Kidney epithelial cell (primary cell): ENCODE measurements around the gene PTK7. TPM values are rescaled to one million over a fixed set of nuclear protein-coding genes. Genes with fewer than 3 reads are reported as not detected.

Experiments used
- DNase-seq: peaks from one replicate; pipeline ENCODE4 v3.0.0-alpha.2; 2010; ENCODE audit warnings: low read depth
- H3K27me3 ChIP-seq: 2 replicates; pipeline ENCODE4 v1.6.0; 2011; ENCODE audit warnings: low read length; ENCODE audit not compliant: control insufficient read depth, insufficient read depth
- H3K36me3 ChIP-seq: 2 replicates; pipeline ENCODE4 v1.5.1; 2011; ENCODE audit warnings: low read length; ENCODE audit not compliant: control insufficient read depth, insufficient read depth
- H3K4me3 ChIP-seq: 2 replicates; pipeline ENCODE4 v1.5.1; 2011; ENCODE audit warnings: low read depth, mild to moderate bottlenecking, control low read depth, low read length
- total RNA-seq: library from RNA; depleted of rRNA; stranded (reverse); fragments of >200 nt; gene quantifications from 2 replicates; pipeline ENCODE4 v1.2.3, GENCODE V29; 2015
- TF ChIP-seq, protein P1 (sequence below): IDR thresholded peaks from 2 replicates; pipeline ENCODE4 v1.5.1; 2011; ENCODE audit warnings: mild to moderate bottlenecking, moderate library complexity, low read length, control low read depth, inconsistent platforms; ENCODE audit not compliant: insufficient read depth, poor library complexity, severe bottlenecking

The PTK7 gene
- total RNA-seq, 1 donor from 2014 or later = 169 TPM

- H3K4me3 ChIP-seq = no peak overlapping the region
- TF ChIP-seq, protein P1, sequence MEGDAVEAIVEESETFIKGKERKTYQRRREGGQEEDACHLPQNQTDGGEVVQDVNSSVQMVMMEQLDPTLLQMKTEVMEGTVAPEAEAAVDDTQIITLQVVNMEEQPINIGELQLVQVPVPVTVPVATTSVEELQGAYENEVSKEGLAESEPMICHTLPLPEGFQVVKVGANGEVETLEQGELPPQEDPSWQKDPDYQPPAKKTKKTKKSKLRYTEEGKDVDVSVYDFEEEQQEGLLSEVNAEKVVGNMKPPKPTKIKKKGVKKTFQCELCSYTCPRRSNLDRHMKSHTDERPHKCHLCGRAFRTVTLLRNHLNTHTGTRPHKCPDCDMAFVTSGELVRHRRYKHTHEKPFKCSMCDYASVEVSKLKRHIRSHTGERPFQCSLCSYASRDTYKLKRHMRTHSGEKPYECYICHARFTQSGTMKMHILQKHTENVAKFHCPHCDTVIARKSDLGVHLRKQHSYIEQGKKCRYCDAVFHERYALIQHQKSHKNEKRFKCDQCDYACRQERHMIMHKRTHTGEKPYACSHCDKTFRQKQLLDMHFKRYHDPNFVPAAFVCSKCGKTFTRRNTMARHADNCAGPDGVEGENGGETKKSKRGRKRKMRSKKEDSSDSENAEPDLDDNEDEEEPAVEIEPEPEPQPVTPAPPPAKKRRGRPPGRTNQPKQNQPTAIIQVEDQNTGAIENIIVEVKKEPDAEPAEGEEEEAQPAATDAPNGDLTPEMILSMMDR = no peak
- H3K36me3 ChIP-seq = no peaks in the 10 kb centered on the region
- no peak for DNase-seq
- H3K27me3 ChIP-seq = no peaks in the 10 kb centered on the region
These were observed 124.4 kb downstream of the PTK7 start for GRCh38 chr6:43200541-43200940.

DNA sequence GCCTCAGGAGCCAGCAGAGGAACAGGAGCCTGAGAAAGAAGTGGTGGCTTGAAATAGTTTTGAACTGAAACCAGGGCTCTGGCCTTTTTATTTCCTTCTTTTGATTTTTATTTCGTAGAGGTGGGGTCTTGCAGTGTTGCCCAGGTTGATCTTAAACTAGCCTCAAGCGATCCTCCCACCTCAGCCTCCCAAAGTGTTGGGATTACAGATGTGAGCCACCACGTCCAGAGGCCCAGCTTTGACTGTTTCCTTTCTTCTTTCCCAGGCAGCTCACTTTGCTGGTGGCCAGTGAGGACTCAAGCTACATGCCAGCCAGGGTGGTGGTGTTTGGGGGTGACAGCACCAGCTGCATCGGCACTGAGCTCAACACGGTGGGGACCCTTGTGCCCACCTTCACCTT lies 126.3 kb downstream of the PTK7 start:
- no peak for DNase-seq
- Histone ChIP-seq H3K27me3 (no peaks in the 10 kb centered on the region), H3K4me3 (no peak overlapping the region), H3K36me3 (peaks cover 1% of the 10 kb centered on the region)
- TF ChIP-seq, protein P1 = no peak

- Histone ChIP-seq H3K36me3 (peaks cover 1% of the 10 kb centered on the region), H3K27me3 (no peaks in the 10 kb centered on the region), H3K4me3 (no peak overlapping the region)
- no peak for DNase-seq
- TF ChIP-seq, protein P1 = no peak
These were observed 127.1 kb downstream of the PTK7 start for GRCh38 chr6:43203029-43203717.

DNA sequence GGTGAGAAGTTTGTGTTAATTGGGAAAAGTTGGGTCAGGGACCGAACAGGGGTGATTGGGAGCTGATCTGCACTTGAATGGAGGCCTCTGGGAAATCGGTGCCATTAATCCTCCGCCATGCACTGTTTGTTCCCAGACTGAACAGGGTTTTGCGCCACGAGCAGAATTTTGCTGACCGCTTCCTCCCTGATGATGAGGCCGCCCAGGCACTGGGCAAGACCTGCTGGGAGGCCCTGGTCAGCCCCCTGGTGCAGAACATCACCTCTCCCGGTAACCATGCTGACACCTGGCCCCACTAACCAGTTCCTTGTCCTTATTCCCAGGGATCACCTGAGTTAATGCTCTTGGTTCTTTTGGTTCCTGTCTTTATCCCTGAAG lies 127.6 kb downstream of the PTK7 start:
- TF ChIP-seq, protein P1 = no peak
- no peak for DNase-seq
- Histone ChIP-seq H3K27me3 (no peaks in the 10 kb centered on the region), H3K36me3 (peaks cover 1% of the 10 kb centered on the region), H3K4me3 (no peak overlapping the region)

- H3K27me3 ChIP-seq = no peaks in the 10 kb centered on the region
- DNase-seq = no peak
- no peak overlapping the region for H3K4me3 ChIP-seq
- peaks cover 1% of the 10 kb centered on the region for H3K36me3 ChIP-seq
- TF ChIP-seq, protein P1 = no peak
These were observed 128.4 kb downstream of the PTK7 start for GRCh38 chr6:43204271-43205105.
